ENCODE measurements around the gene DENND5B.
A peak's percentile ranks its signal among the peaks of the same experiment; 100 is the strongest.
"Not testable (repeated sequence)": the region's sequence is repeated elsewhere in the genome, so short reads cannot be mapped to it uniquely, and the experiment has no call there.

DENND5B gene

GRCh38 chr12:31589904-31590641, 863 bp downstream of the DENND5B start:
- no peak for DNase-seq

GRCh38 chr12:31589598-31589903, 1.4 kb downstream of the DENND5B start:
- DNase-seq, result peak; percentile 20

- no peak for DNase-seq
Observed at GRCh38 chr12:31588976-31589375, 2.0 kb downstream of the DENND5B start.

GRCh38 chr12:31586728-31587127, 4.2 kb downstream of the DENND5B start:
- no peak for DNase-seq

GRCh38 chr12:31585895-31586294, 5.0 kb downstream of the DENND5B start:
- DNase-seq, result no peak

- no peak for DNase-seq
Observed at GRCh38 chr12:31585271-31585670, 5.7 kb downstream of the DENND5B start.

- no peak for DNase-seq
Observed at GRCh38 chr12:31584782-31585181, 6.2 kb downstream of the DENND5B start.

GRCh38 chr12:31583878-31584277, 7.1 kb downstream of the DENND5B start:
- DNase-seq, result no peak

GRCh38 chr12:31582155-31582554, 8.8 kb downstream of the DENND5B start:
- DNase-seq, result no peak

- no peak for DNase-seq
Observed at GRCh38 chr12:31578632-31579031, 12.3 kb downstream of the DENND5B start.

- no peak for DNase-seq
Observed at GRCh38 chr12:31574803-31575575, 15.9 kb downstream of the DENND5B start.

- DNase-seq, result not testable (repeated sequence)
Observed at GRCh38 chr12:31574367-31574766, 16.6 kb downstream of the DENND5B start.

GRCh38 chr12:31572900-31573600, 17.9 kb downstream of the DENND5B start:
- no peak for DNase-seq

GRCh38 chr12:31570880-31571279, 20.1 kb downstream of the DENND5B start:
- DNase-seq, result no peak

GRCh38 chr12:31569517-31569916, 21.4 kb downstream of the DENND5B start:
- DNase-seq, result not testable (repeated sequence)

GRCh38 chr12:31568498-31568897, 22.4 kb downstream of the DENND5B start:
- no peak for DNase-seq

- no peak for DNase-seq
Observed at GRCh38 chr12:31567029-31567428, 23.9 kb downstream of the DENND5B start.

GRCh38 chr12:31566547-31566946, 24.4 kb downstream of the DENND5B start:
- DNase-seq, result no peak

GRCh38 chr12:31562594-31563328, 28.2 kb downstream of the DENND5B start:
- DNase-seq, result no peak

GRCh38 chr12:31560516-31560915, 30.4 kb downstream of the DENND5B start:
- no peak for DNase-seq

- DNase-seq, result no peak
Observed at GRCh38 chr12:31558521-31558920, 32.4 kb downstream of the DENND5B start.

- DNase-seq, result no peak
Observed at GRCh38 chr12:31557707-31558106, 33.2 kb downstream of the DENND5B start.

- DNase-seq, result not testable (repeated sequence)
Observed at GRCh38 chr12:31555466-31555865, 35.5 kb downstream of the DENND5B start.
